Right lobe of liver (tissue), 4 donors: ENCODE measurements around the gene NSL1.

Source experiments
- POLR2A ChIP-seq: fragments of 450-650 bp; IDR thresholded peaks from one replicate; pipeline ENCODE4 v1.6.1; 2017; ENCODE audit warnings: antibody characterized with exemption, mild to moderate bottlenecking
- TF ChIP-seq, protein P1 (sequence below), 4 donors: fragments of 200-600 bp in 3 of 4; fragments of 450-650 bp in 1 of 4; IDR thresholded peaks; one replicate each; pipeline versions ENCODE4 v1.5.1 to v1.8.0; 2016 to 2022; ENCODE audit warnings: antibody characterized with exemption in 4 of 4, mild to moderate bottlenecking in 2 of 4
- donor health status: DM: no; HTN: no; CAD: no.
- donor health status: DM: no; HTN: no; CAD: no.
- donor health status: DM: no; HTN: yes; CAD: no.

DNA sequence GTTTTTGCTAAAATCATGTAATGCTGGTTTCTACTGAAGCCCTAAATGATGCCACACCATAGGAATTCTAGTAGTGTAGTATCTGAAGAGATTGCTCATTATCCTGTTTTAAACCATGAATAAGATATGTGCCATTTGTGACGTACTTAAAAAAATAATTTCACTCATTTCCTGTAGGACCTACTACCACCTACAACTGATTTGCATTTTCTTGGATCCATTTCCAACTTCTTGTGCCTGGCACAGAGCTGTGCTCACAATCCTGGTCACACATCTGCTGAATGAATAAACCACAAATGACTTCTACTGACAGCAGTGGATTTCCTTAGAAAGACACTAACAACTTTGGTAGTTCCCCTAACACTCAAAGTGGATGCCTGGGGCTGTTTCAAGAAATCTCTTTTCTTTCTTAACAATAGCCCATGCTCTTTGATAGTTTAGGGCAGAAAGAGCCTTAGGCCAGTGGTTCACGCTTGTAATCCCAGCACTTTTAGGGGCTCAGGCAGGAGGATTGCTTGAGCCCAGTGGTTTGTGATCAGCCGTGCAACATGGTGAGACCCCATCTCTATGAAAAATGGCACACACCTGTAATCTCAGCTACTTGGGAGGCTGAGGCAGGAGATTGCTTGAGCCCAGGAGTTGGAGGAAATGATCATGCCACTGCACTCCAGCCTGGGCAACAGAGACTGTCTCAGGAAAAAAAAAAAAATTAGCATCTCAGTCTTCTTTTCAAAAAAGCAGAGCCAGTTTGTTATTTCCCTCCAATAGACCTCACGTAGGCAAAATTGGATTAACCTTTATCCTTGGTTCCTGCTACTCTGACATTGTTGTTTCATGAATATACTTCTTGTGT lies 78.9 kb downstream of the NSL1 start:
- TF ChIP-seq, protein P1, sequence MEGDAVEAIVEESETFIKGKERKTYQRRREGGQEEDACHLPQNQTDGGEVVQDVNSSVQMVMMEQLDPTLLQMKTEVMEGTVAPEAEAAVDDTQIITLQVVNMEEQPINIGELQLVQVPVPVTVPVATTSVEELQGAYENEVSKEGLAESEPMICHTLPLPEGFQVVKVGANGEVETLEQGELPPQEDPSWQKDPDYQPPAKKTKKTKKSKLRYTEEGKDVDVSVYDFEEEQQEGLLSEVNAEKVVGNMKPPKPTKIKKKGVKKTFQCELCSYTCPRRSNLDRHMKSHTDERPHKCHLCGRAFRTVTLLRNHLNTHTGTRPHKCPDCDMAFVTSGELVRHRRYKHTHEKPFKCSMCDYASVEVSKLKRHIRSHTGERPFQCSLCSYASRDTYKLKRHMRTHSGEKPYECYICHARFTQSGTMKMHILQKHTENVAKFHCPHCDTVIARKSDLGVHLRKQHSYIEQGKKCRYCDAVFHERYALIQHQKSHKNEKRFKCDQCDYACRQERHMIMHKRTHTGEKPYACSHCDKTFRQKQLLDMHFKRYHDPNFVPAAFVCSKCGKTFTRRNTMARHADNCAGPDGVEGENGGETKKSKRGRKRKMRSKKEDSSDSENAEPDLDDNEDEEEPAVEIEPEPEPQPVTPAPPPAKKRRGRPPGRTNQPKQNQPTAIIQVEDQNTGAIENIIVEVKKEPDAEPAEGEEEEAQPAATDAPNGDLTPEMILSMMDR (IDR thresholded peaks at IDR 0.05): no peak
- TF ChIP-seq POLR2A: no peak
